GM10266 (cell line): ENCODE data around the gene FOXE1.
A peak's percentile ranks its signal among the peaks of the same experiment; 100 is the strongest.

Experiments
- DNase-seq: peaks from one replicate; pipeline ENCODE4 v3.0.0; 2012; ENCODE audit errors: extremely low spot score
- TF ChIP-seq, protein P1 (sequence below): IDR thresholded peaks from 2 replicates; pipeline ENCODE4 v1.5.1; 2012; ENCODE audit warnings: mild to moderate bottlenecking, low read depth; ENCODE audit not compliant: control insufficient read depth, insufficient read depth; ENCODE audit errors: missing control alignments

The FOXE1 gene

DNA sequence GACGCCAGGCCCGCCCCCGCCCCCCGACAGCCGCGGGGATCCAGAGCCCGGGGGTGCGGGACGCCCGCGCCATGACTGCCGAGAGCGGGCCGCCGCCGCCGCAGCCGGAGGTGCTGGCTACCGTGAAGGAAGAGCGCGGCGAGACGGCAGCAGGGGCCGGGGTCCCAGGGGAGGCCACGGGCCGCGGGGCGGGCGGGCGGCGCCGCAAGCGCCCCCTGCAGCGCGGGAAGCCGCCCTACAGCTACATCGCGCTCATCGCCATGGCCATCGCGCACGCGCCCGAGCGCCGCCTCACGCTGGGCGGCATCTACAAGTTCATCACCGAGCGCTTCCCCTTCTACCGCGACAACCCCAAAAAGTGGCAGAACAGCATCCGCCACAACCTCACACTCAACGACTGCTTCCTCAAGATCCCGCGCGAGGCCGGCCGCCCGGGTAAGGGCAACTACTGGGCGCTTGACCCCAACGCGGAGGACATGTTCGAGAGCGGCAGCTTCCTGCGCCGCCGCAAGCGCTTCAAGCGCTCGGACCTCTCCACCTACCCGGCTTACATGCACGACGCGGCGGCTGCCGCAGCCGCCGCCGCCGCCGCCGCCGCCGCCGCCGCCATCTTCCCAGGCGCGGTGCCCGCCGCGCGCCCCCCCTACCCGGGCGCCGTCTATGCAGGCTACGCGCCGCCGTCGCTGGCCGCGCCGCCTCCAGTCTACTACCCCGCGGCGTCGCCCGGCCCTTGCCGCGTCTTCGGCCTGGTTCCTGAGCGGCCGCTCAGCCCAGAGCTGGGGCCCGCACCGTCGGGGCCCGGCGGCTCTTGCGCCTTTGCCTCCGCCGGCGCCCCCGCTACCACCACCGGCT is 1.0 kb downstream of the FOXE1 start:
- TF ChIP-seq, protein P1, sequence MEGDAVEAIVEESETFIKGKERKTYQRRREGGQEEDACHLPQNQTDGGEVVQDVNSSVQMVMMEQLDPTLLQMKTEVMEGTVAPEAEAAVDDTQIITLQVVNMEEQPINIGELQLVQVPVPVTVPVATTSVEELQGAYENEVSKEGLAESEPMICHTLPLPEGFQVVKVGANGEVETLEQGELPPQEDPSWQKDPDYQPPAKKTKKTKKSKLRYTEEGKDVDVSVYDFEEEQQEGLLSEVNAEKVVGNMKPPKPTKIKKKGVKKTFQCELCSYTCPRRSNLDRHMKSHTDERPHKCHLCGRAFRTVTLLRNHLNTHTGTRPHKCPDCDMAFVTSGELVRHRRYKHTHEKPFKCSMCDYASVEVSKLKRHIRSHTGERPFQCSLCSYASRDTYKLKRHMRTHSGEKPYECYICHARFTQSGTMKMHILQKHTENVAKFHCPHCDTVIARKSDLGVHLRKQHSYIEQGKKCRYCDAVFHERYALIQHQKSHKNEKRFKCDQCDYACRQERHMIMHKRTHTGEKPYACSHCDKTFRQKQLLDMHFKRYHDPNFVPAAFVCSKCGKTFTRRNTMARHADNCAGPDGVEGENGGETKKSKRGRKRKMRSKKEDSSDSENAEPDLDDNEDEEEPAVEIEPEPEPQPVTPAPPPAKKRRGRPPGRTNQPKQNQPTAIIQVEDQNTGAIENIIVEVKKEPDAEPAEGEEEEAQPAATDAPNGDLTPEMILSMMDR: peak; percentile 11
- no peak for DNase-seq

DNA sequence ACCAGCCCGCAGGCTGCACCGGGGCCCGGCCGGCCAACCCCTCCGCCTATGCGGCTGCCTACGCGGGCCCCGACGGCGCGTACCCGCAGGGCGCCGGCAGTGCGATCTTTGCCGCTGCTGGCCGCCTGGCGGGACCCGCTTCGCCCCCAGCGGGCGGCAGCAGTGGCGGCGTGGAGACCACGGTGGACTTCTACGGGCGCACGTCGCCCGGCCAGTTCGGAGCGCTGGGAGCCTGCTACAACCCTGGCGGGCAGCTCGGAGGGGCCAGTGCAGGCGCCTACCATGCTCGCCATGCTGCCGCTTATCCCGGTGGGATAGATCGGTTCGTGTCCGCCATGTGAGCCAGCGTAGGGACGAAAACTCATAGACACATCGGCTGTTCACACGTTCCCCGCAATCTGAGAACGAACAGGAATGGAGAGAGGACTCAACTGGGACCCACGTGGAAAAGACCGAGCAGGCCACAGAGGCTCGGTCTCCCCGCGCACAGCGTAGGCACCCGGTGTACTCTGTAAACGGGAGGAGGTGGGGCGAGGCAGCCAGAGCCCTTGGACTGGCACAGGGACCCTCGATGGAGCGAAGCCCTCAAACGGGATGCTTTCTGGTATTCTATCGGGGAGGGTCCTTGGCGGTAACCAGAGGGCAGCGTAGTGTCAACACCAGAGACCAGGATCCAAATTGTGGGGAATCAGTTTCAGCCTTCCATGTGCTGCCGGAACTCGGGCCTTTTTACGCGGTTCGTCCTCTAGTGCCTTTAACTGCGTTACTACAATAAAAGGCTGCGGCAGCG is 1.9 kb downstream of the FOXE1 start:
- TF ChIP-seq, protein P1: no peak
- no peak for DNase-seq

DNA sequence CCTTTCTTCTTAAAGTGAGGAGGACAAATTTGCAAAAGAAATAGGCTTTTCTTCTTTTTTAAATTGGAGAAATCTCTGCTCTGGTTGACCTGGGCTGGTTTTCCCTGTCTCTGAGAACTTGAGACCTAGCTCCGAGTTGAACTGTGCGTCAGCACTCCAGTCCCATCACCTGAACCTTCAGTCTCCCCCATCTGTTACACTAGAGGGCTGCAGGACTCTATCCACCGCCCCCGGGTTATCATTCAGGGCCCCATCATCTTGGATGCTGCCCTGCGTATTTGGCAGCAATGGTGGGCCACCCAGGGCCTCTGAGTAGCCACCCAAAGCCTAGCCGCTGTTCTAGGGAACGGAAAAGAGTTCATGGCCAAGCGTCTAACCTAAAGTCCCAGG is 2.5 kb downstream of the FOXE1 start:
- TF ChIP-seq, protein P1: no peak
- no peak for DNase-seq

DNA sequence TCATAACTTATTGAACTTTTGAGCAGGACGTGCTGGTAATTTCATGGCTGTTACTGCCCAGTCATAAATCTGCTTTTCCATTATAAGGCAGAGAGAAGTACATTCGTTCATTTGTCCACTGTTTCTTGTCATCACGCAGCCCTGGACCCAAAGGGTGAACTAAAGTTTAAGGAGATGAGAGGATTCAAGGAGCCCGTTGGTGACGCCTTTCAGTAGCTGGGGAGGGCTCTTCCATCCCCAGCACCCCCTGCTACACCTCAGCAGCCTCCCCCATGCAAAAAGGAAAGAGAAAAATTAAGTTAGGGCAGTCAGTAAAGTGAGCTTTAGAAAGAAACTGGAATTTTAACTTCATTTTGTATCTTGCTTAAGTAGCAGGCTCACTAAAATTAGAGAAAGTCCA is 2.9 kb downstream of the FOXE1 start:
- DNase-seq: no peak
- TF ChIP-seq, protein P1: no peak

DNA sequence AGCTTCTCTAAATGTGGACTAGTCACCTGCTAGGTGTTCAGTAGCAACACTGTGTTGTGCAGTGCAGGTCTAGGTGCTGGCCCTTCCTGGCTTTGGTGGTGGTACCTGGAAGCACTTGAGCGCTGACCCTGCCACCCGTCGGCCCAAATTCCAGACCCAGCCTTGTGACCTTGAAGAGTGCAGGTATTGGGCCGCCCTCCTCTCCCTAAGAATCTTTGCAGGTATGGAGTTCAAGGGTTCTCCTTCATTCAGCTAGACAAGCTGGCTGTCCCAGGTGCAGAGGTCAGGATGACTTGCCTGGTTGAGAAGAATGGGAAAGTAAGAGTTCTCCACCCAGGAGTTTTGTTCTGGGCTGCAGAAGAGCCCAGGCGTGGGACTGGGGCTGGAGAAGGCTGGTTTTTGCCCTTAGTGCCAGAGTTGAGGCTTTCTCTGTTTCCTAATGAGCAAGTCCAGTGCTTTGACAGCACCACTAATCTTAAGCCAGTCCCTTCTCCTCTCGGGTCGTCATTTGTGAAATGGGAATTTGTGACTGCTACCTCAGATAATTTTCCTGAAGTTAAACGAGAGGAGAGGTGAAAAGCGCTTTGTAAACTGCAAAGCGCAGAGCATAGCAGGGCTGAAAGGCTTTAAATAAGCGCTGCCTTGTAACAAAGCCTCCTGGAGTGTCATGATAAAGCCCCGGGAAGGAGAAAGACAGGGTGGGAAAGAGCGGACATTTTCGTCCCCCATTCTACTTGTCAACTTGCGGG is 4.0 kb downstream of the FOXE1 start:
- TF ChIP-seq, protein P1: no peak
- no peak for DNase-seq

DNA sequence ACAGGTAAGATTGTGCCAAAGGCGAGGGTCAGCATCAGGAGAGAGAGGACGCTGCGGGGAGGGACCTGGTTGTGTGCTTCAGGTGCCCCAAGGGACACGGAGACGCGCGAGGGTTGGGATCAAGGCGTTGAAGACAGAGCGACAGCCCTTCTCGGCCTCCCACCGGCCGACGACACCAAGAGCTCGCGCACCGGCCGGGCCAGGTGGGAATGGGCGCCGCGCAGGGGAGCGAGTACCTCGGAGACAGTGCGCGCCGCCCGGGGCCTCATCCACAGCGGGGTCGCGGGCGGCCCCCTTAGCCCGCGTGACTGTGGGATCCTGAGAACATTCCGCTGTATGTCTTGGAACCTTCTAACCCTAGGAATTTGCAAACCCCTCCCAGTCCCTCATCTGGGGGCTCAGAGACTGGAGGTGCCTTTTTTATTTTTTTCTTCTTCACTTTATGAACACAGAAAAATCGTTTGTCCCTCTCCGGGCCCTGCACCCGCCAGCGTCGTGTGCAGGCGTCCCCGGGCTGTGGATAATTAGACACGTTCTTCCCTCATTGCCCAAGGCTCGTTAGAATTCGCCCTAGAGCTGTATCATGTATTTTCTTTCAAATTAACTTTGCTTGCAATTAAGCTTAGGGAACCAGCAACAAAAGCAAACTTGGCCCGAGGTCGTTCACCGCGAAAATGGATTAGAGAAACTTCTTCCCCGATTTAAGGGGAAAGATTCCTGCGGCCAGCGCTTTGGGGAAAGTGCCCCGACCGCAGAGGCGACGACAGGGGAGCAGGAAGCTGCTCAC is 4.8 kb downstream of the FOXE1 start:
- DNase-seq: peak; percentile 1
- TF ChIP-seq, protein P1: no peak
